ENCODE measurements around the gene ZBTB7C. TPM values are rescaled to one million over a fixed set of nuclear protein-coding genes. Genes with fewer than 3 reads are reported as not detected.

Gene ZBTB7C
- total and polyA plus RNA-seq, 9 of the 15 experiments (the other 6 are each of a cell fraction or from before 2014, with no cell fraction given), result not detected

GRCh38 chr18:48408111-48408726 is 964 bp downstream of the ZBTB7C start:
- no peak overlapping the region for H3K4me2 ChIP-seq (ENCODE audit: insufficient read depth, low read length)
- ChIA-PET CTCF (ENCODE audit: low intra/inter-chr PET ratio) (no interaction called here), POLR2A (no interaction called here)

GRCh38 chr18:48407358-48407757 is 1.8 kb downstream of the ZBTB7C start:
- Histone ChIP-seq H3K9me3 (replicated peaks; ENCODE audit: control insufficient read depth, insufficient read depth, low read depth, low read length) (no peaks in the 10 kb centered on the region), H3K79me2 (ENCODE audit: control insufficient read depth, insufficient read depth, low read length) (no peaks in the 10 kb centered on the region), H3K4me1 (replicated peaks in 1 of 2; ENCODE audit: control insufficient read depth in 2 of 2, insufficient read depth in 2 of 2, low read length in 2 of 2) (peaks cover 0 to 19% of the 10 kb centered on the region in 2 experiments; a peak in 2 of 5 replicates), H3K4me3 (no peak overlapping the region), H3K27ac (ENCODE audit: extremely low read depth, low read depth, low read length) (no peak overlapping the region), H2AFZ (ENCODE audit: low read depth, low read length) (no peak overlapping the region), H3K4me2 (ENCODE audit: insufficient read depth, low read length) (no peak overlapping the region), H3K36me3 (ENCODE audit: control insufficient read depth, insufficient read depth, low read length) (no peaks in the 10 kb centered on the region), H4K20me1 (replicated peaks; ENCODE audit: control insufficient read depth, insufficient read depth, low read length) (no peaks in the 10 kb centered on the region), H3K9me1 (ENCODE audit: control insufficient read depth, insufficient read depth, low read length) (no peaks in the 10 kb centered on the region), H3K9ac (ENCODE audit: insufficient read depth in 1 of 2, low read depth in 2 of 2, low read length in 2 of 2) (no peak overlapping the region), H3K27me3 (ENCODE audit: control insufficient read depth in 2 of 2, insufficient read depth in 2 of 2, low read length in 2 of 2) (peaks cover 0 to 23% of the 10 kb centered on the region in 2 experiments; a peak in 2 of 5 replicates)
- FAIRE-seq (no peak), ATAC-seq (no peak), DNase-seq (ENCODE audit: extremely low read depth in 1 of 4, low spot score in 3 of 4) (no peak)
- BruUV-seq (replicated peaks), result no TSS peak
- ChIA-PET POLR2A (no interaction called here), CTCF (ENCODE audit: low intra/inter-chr PET ratio) (no interaction called here)
- intact Hi-C loops (cut with micrococcal nuclease), result no loop called here
- in situ Hi-C loops (cut with MboI), result no loop called here
- 17% methylated on average over 1 of the region's 3 CpGs for WGBS (ENCODE audit: insufficient coverage, low coverage, missing lambda C conversion rate)
- TF ChIP-seq SRSF7 (optimal IDR thresholded peaks at IDR 0.05; ENCODE audit: low read depth, low read length), result no peak
- no peak for TF ChIP-seq HNRNPL (IDR thresholded peaks at IDR 0.05; ENCODE audit: low read depth, low read length)
- no peak for TF ChIP-seq ZNF586 (CRISPR knock-in tag; conservative IDR thresholded peaks at IDR 0.05)
- TF ChIP-seq YBX1 (IDR thresholded peaks at IDR 0.05), result no peak
- TF ChIP-seq AFF4 (CRISPR knock-in tag; IDR thresholded peaks at IDR 0.05), result no peak
- no peak for TF ChIP-seq HDGF (IDR thresholded peaks at IDR 0.05)

More at GRCh38 chr18:48408111-48408726, 964 bp downstream of the ZBTB7C start:
- H3K36me3 ChIP-seq (ENCODE audit: control insufficient read depth, insufficient read depth, low read length), result no peaks in the 10 kb centered on the region
- H2AFZ ChIP-seq (ENCODE audit: low read depth, low read length), result no peak overlapping the region
- H3K27ac ChIP-seq (ENCODE audit: extremely low read depth, low read depth, low read length), result no peak overlapping the region
- WGBS (ENCODE audit: insufficient coverage, low coverage, missing lambda C conversion rate), result 68% methylated on average over 26 of the region's 42 CpGs
- intact Hi-C loops (cut with micrococcal nuclease), result no loop called here
- H4K20me1 ChIP-seq (replicated peaks; ENCODE audit: control insufficient read depth, insufficient read depth, low read length), result no peaks in the 10 kb centered on the region
- no peak for FAIRE-seq
- H3K79me2 ChIP-seq (ENCODE audit: control insufficient read depth, insufficient read depth, low read length), result no peaks in the 10 kb centered on the region
- in situ Hi-C loops (cut with MboI), result no loop called here
- H3K9me1 ChIP-seq (ENCODE audit: control insufficient read depth, insufficient read depth, low read length), result no peaks in the 10 kb centered on the region
- H3K27me3 ChIP-seq (ENCODE audit: control insufficient read depth in 2 of 2, insufficient read depth in 2 of 2, low read length in 2 of 2), result peaks cover 0 to 23% of the 10 kb centered on the region in 2 experiments; a peak in 2 of 5 replicates
- DNase-seq (ENCODE audit: extremely low read depth in 1 of 4, low spot score in 3 of 4), result no peak
- H3K9me3 ChIP-seq (replicated peaks; ENCODE audit: control insufficient read depth, insufficient read depth, low read depth, low read length), result no peaks in the 10 kb centered on the region
- H3K4me1 ChIP-seq (replicated peaks in 1 of 2; ENCODE audit: control insufficient read depth in 2 of 2, insufficient read depth in 2 of 2, low read length in 2 of 2), result peaks cover 0 to 19% of the 10 kb centered on the region in 2 experiments; a peak in 2 of 5 replicates
- no TSS peak for BruUV-seq (replicated peaks)
- no peak for ATAC-seq
- no peak overlapping the region for H3K4me3 ChIP-seq
- no peak for TF ChIP-seq FOS (IDR thresholded peaks at IDR 0.05; ENCODE audit: extremely low read depth, insufficient read length)
- no peak overlapping the region for H3K9ac ChIP-seq (ENCODE audit: insufficient read depth in 1 of 2, low read depth in 2 of 2, low read length in 2 of 2)

All from K562 (cell line).